Stimulated activated CD4-positive, alpha-beta T cell treated with anti-CD3 and anti-CD28 coated beads, Interleukin-15, amount 100 ng/mL, for 48 hours (primary cell): ENCODE data around the gene ZNF524.

ENCODE experiments used
- DNase-seq, 2 donors: peaks; one replicate each; pipeline ENCODE4 v3.0.0-alpha.2; 2020; ENCODE audit warnings: low read depth in 2 of 2

ZNF524 gene

DNA sequence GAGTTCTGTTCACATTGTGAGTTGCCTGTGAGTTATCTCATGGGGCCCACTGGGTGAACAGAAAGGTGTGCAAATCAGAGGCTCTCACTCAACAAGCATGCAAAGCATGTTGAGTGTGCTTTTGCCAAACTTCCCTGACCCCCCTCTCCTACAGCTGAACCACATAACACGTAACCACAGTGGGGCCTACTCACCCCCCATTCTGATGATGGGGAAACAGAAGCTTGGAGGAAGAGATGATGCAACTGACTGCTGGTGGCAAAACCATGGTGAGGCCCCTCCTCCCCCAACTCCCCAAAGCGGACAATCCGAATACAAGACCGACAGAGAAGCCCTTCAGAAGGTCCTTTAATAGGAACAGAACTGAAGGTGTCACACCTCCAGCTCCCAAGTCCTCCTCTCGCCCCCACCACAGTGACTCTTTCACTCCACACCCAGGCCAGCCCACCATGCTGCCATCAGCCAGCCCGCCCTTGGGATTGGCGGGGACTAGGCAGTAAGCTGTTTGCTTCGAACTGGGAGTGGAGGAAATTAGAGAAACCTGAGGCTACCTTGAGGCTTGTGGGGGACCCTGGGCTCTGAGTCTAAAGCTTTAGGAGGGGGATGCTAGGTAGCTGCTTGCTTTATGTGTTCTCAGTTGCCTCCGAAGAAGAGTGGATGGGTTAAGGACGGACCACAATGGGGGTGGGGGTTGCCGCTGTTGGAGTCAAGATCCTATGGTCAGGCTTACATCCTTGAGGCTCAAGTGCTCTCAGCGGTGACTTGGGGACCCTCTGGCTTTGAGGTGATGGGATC lies 20.5 kb downstream of the ZNF524 start:
- DNase-seq = no peak

GRCh38 chr19:55621205-55621672 lies 21.2 kb downstream of the ZNF524 start:
- DNase-seq = no peak

DNA sequence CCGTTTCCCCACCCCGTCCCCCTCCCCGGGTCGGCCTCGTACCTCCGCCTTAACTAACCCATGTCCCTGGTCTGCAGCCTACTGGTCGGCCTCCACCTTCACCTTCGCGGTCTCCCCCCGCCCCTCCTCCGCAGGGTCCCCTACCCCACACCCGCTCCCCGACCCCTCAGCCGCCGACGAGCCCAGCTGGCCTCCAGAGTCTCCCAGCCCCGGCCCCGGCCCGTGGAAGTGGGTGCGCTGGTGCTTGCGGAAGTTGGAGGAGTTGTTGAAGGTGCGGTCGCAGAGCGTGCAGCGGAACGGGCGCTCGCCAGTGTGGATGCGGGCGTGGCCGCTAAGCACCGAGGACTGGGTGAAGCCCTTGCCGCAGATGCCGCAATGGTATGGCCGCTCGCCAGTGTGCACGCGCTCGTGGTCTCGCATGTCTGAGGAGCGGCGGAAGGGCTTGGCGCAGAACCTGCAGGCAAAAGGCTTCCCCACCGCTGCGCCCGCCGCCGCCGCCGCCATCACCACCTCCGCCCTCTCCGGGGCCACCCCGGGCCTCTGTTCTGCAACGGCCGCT lies 21.7 kb downstream of the ZNF524 start:
- no peak for DNase-seq

DNA sequence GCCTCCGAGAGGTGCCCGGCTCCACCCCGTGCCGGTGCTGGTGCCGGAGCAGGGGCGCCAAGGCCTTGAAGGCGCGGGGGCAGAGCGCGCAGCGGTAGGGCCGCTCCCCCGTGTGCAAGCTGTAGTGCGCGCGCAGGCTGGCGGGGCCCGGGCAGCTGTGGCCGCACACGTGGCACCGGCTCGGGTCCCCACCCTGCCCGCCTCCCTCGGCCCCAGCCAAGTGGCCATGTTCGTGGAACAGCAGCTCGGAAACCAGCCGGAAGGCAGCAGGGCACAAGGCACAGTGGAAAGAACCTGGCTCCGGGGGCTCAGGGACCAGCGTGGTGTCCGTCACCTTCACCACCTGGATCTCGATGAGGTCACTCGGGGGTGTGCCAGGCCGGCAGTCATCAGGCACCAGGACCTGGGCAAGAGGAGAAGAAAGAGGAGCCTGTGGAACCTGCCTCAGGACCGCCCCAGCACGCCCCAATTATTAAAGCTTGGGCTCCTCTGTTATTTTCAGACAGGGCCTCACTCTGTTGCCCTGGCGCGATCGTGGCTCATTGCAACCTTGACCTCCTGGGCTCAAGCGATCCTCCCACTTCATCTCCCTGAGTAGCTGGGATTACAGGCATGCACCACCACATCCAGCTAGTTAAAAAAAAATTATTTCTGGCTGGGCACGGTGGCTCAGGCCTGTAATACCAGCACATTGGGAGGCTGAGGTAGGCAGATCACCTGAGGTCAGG lies 22.3 kb downstream of the ZNF524 start:
- no peak for DNase-seq

- DNase-seq = no peak
Observed at GRCh38 chr19:55623130-55623529, 23.0 kb downstream of the ZNF524 start.

DNA sequence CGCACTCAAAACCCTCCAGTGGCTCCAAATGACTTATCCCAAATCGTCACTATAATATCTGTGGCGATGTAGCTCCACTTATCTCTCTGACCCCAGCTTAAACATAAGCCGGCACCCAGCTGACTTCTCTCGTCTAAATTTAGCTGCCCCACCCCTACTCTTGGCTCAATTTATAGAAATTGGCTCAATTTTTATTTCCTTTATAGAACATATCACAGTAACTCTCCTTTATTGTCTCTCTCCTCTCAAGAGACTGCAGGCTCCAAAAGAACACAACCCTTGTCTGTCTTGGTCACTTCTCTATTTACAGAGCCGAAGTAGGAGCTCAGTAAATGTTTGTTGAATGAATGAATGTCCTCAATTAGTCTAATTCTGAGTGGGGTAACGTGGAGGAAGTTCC lies 23.5 kb downstream of the ZNF524 start:
- no peak for DNase-seq

- DNase-seq = peak; percentile 91 to 92
Observed at GRCh38 chr19:55624109-55625003, 24.3 kb downstream of the ZNF524 start, which contains the start of gene ZNF784. TSS of gene ZNF784 (minus strand) at chr19:55624566. CDS start at chr19:55624561, 5 bp downstream.

- DNase-seq = no peak
Observed at GRCh38 chr19:55625004-55625326, 24.9 kb downstream of the ZNF524 start.

GRCh38 chr19:55626350-55626749 lies 26.3 kb downstream of the ZNF524 start:
- no peak for DNase-seq

DNA sequence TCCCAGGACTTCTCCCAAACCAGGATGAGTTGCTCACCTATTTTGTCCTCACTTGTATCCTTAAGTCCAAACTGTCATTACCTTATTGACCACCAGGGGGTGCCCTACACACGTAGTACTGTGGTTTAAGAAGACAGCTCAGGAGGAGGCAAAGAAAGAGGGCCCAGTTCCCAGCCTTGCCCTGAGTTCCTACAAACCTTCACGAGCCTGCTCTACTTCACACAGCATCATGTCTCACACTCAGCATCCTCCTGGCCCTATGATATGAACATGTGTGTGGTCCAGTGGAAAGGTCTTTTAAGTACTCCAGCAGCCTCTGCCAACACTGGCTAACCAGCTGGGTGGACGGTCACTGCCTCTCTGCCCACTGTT lies 32.4 kb downstream of the ZNF524 start:
- DNase-seq = peak; percentile 81 to 86

DNA sequence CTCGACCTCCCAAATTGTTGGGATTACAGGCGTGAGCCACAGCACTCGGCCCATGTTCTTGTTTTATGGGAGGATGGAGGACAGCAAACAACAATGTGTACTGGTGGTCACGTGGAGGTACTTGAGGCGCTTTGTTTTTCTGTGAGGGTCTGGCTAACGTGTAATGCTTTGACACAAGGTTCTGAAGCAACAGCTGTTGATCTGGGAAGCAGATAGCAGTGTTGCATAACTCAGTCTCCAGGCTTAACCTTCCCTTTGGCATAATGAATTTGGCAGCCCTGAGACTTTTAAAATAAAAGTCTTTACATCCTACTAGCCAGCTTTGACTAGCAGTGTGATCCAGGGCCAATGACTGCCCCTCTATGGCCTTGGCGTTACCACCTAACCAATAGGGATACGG lies 33.8 kb downstream of the ZNF524 start:
- DNase-seq = no peak

DNA sequence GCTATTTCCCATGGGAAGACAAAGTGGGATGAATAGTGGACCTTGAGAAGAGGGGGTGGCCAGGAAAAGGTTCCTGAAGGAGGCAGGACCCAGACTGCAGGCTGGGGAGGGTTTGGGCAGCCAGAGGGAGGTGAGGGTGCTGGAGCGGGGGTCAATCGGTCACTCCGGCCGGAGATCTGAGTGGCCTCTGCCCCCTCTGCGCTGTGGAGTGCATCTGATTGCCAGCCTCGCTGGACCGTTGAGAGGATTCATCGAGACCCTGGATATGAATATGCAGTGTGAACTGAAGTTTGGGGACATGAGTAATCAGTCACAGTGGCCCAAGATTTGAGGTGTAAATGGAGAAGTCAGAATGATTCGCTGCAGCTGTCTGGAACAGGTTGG lies 35.2 kb downstream of the ZNF524 start:
- no peak for DNase-seq

GRCh38 chr19:55635856-55636440 lies 35.9 kb downstream of the ZNF524 start:
- DNase-seq = no peak

DNA sequence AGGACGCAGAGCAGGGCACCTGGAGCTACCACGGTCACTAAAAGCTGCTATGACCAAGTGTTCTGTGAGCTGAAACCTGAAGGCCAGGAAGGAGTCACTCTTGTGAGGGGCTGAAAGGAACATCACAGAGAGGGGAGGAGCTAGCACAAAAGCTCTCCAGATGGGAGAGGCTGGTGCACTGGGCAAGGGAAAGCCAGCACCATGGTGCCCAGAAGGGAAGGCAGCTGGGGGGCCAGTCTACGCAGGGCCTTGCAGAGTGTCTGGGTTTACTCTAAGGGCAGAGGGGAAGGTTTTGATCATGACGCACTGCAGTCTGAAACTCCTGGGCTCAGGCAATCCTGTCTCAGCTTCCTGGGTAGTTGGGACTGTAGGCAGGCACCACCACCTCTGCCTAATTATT lies 36.6 kb downstream of the ZNF524 start:
- no peak for DNase-seq

DNA sequence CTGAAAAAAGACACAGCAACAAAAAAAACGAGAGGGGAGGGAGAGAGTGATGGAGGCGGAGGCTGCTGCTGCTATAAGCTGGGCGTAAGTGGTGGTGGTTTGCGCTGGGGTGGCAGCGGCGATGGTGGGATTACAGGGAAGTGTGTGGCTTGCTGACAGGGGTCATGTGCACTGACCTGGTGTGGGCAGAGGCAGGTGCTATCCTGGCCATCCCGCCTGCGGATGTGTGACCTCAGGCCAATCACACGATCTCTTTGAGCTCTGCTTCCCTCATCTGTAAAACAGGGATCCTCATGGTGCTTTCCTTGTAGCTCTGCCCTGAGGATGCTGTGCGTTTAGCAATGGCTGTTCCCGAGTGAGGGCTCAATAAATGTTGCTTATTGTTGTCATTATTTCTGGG lies 37.4 kb downstream of the ZNF524 start:
- no peak for DNase-seq

DNA sequence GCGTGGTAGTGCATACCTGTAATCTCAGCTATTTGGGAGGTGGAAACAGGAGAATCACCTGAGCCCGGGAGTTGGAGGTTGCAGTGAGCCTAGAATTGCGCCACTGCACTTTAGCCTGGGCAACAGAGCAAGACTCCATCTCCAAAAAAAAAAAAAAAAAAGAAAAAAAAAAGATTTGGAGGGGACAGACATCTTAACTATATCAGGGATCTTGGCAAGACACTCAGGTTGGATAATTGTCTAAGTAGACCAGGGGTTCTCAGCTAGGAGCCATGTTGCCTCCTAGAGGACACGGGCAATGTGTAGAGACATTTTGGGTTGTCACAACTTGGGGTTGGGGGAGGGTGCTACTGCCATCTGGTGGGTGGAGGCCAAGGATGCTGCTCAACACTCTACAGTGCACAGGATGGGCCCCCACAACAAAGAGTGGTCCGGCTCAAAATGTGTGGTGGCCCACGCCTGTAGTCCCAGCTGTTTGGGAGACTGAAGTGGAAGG lies 38.8 kb downstream of the ZNF524 start:
- peak in 1 of 2 donors; percentile 57 for DNase-seq

DNA sequence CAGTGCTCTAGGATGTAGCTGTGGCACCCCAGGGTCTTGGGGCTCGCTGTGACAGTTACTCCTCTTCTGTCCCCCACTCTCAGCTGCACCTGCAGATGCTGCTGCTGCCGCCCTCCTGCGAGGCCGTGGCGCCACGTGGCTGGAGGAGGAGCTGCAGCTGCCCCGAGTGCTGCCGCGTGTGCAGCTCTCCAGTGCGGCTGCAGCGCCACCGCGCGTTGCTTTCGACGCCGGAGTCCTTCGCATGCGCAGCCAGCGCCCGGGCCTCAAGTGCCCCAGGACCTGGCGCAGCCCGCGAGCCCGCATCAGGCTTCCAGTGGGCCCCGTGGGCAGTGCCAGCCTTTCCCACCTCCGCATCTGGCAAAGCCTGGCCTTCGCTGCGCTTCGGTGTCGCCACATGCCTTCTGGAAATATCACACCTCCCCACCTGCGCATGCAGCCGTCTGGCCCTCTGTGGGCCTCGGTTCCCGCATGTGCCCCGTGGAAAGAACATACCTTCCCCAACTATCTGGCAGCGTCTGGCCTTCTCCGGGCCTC lies 40.0 kb downstream of the ZNF524 start:
- DNase-seq = peak; percentile 69 to 74

DNA sequence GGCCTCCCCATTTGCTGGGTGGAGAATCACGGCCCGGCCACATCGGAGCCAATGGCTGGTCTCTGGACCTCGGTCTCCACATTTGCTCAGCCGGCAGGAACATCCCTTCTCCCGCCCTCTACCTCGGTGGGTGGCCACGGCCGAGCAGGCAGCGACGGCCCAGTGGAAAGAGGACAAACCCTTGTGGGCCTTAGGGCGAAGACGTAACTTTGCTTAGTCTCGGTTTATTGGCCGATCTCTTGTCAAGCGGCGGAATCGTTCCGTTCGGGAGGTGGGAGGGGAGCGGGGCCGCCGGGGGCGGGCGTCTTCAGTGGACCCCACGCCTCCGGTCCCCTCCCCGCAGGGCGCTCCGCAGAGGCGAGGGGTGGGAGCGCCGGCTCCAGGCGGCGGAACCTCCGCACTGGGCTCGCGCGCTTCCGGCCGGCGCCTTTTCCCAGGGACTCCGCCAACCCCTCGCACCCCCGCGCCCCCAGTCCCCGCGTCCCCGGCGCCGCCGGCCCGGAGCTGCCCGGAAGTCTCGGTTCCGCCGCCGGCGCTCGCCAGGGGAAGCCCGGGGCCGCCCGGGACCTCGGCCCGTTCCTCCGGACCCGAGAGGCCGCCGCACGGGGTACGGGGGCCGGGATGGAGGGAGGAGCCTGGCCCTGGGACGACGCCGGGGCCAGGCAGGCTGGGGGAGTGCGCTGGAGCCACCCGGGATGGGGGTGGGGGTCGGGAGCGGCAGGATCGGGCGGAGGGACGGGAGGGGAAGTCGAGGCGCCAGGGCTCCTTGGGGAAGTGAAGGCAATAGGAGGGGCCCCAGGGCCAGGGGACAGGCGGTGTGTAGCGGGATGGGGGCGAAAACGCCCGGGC lies 40.7 kb downstream of the ZNF524 start, which contains the start of gene ZNF580:
Gene ZNF580, plus strand, starts transcription at position 426 of the 849 bp plus-strand sequence. CDS start 1,507 bp downstream, outside the sequence.
- DNase-seq = peak in 1 of 2 donors; percentile 56

DNA sequence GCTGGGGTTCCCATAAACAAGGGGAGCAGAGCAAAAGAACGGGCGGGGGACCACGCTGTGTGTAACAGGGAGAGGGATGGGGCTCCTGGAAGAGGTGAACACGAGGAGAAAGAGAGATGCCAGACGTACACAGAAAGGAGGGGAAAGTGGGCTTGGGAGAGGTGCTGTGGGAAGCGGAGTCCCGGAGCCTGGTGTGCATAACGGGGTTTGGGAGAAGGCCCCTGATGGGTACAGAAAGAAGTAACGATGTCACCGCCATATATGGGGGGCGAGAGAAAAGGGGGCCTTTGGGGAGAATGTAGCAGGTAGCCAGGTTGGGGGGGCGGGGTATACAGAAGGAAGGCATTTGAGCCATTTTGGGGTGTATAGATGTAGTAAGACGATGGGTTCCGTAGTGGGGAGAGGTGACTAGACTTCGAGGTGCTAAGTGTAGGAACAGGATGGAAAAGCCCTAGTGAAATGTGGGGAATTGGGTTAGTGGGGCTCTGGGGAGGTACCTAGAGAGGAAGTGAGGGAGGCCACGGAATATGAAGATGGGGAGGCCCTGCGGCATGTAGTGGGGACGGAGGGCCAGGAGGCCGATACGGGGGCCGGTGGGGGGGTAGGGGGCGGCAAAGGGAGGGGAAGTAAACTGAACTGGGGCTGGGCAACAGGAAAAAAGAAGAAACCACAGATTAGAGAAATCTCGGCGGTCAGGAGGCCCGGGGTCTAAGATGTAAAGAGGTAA lies 41.5 kb downstream of the ZNF524 start:
- DNase-seq = no peak
